ENCODE measurements around the gene CFAP65.

Gene CFAP65

DNA sequence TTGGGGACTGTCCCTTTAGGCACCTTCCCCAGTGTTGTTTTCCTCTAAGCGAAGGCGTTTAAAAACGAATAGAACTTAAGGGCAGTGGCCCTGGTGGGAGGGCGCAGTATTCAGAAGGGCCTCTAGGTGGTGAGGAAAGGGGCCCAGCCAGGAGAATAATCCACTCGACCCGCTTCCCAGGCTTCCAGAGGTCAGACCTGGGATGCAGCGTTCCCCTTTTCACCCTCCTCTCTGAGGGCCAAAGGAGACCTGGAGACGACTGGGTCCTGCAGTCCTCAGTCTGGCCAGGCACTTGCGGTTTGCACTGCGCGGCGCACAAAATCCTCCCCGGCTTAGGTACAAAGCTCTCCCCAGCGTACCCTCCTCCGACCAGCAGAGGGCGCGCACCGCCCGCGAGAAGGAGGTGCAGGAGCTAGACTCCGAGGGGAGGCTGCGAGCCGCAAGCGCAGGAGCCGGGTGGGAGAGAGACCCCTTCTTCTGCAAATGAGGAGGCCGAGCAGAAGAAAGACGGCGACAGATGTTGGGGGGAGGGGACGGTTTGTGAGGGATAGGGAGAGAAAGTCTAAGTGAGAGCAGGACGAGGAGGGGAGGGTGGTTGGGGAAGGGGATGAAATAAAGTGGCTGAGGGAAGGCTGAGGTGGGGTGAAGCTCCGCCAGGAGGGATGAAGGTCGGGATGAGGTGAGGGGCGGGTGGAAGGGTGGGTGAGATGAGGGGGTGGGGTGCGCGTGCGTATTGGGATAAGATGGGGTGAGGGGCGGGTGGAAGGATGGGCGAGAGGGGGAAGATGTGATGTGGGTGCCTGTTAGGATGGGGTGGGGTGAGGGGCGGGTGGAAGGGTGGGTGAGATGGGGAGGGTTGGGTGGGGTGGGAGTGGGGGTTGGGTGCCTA is 61.2 kb downstream of the CFAP65 start:
- peak in 46 of 51 donors; percentile 3 to 80 (median 55) for DNase-seq

DNA sequence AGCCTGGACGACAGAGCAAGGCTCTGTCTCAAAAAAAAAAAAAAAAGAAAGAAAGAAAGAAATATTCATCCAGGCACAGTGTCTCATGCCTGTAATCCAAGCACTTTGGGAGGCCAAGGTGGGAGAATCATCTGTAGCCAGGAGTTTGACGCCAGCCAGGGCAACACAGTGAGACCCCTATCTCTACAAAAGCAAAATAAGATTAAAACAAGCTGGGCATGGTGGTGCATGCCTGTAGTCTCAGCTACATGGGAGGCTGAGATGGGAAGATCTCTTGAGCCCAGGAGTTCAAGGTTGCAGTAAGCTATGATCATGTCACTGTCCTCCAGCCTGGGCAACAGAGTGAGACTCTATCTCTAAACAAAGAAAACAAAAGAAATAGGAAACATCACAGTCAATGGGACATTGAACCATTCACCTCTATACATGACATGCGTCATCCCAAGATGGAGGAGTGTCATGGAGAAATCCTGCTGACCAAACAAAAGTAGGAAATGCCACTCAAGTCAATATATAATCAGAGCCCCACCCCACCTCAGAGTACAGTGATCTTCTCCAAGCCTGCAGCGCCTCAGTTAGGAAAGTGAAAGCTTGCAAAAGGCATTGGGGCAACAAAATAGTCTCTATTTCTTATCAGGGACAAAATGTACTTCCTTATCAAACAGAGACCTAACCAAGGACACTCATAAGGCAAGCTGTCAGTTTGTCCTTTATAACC is 66.1 kb downstream of the CFAP65 start:
- DNase-seq, result no peak

DNA sequence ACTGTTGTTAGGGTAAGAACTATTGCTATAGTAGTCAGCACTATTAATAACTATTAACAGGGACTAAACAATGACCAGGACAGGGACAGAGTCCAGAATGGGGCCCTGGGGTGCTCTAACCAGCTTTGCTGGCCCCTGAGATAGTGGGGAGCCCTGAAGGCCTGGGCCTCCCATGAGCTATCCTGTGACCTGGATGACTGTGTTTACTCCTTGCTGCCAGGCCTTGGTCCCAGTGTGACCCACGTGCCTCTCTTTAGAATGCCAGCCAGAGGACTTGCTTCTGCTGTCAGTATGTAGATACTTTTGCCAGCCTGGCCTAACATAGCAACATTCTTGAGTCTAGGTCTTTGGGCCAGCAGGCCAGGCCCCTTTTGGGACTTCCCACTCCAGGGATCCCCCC is 70.4 kb downstream of the CFAP65 start:
- DNase-seq, result no peak

DNA sequence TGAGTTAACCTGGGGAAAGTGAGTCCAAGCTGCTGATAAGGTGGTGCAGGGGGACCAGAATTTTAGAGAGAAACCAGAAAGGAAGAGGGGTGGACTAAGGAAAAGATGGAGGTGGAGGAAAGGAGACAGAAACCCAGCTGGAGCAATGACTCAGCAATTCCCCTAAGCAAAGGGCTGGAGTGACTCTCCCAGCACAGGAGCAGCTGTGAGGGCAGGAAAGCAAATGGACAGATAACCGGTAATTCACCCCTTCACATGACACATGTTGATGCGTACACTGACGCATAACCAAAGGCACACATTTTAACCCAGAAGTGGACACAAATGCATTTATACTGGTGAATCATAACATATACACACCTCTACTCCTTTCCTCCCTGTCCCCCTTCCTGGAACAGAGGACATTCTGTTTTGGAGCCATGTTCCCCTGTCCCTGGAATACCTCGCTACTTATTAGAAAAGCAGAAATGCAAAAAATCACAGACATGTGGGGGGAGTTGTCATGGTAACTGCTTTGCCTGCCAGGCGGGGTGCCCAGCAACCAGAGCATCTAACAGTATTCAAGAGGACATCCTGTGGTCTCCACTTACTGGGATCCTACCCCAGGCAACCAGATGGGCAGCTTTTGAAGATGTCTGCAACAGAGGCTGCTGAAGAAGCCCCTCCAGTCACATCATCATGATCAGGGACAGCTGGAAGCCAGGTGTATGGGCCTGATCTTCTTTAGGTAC is 77.1 kb downstream of the CFAP65 start:
- peak in 5 of 51 donors; percentile 15 to 51 (median 34) for DNase-seq

DNA sequence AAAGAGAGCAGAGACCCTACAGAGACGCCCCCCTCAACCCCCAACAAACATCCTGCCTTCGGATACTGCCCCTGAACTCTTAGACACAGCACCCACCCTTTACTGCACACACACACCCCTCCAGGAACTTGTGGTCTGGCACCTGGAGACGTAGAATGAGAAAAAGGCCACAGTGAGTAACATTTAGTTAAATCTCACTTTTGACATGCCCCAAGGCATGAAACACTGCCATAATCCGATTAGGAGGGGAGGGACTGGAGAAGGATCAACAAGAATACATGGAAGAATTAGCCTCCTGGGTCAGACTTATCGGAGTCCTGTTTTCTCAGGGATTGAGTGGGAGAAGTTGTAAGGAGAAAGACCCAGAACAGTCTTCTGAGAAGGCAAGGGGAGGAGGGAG is 77.7 kb downstream of the CFAP65 start:
- no peak for DNase-seq

DNA sequence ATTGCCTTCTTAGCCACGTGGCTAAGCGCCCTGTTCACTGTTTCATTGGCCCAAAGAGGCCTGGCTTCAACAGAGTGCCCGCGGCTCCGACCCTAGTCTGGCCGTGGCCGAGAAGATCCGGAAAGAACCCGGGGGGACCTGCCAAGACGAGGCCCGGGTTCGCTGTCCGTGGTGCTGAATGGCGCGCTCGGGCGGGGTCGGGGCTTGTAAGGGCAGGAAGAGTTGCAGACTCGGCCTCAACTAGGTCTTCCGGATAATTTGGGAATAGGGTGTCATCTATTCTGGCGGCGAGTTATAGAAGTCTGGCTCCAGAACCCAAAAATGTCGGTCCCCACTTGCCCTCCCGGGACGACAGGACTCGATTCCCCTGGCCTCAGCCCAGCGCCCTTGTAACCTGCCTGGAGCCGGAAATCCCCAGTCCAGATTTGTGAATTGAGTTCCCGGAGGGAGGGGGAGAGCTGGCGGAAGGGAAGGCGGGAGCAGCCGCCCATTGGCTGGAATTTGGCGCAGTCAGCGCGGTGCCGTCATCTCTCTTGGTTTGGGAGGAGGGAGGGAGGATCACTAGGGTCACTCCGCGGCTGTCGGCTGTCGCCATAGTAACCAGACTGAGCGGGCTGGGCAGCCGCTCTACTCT is 78.3 kb downstream of the CFAP65 start:
- peak in 40 of 51 donors; percentile 5 to 84 (median 56) for DNase-seq

DNA sequence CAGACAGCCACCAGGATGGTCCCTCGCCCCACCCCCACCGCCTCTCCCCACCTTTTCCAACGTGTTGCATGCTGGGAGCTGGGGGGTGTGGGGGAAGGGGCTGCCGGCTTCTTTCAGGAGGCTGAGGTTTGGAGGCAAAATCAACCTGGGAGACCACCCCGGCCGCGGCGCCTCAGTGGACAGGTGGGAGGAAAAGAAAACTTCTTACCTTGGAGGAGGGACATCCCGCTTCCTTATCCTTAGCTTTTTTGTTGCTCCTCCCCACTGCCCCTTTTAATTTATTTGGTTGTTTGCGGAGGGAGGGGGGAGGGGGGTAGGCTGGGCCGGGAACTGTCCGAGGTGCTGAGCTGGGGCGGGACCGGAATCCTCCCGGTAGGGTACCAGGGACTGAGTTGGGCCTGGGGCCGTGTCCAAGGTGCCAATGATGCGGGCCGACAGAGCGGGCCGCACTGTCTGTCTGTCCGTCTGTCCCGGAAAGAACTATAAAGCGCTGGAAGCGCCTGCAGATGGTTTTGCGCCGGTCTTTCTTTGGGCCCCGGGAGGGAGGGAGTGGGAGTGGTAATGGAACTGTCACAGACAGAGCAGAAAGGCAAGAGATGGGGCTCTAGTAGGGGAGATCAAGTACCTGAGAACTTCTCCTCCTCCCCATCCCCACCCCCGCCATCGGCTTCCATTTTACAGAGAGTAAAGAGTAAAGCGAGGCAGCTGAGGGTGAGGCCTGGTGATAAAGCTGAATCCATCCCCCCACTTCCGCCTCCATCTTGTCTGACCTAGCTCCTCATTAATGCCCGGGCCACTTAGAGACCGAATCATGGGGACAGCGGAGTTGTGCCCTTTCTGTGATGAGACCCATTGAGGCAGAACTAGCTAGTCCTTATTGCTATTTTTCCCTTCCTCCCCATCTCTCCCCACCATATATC is 79.4 kb downstream of the CFAP65 start:
- peak in 3 of 51 donors; percentile 15 to 24 (median 24) for DNase-seq

DNA sequence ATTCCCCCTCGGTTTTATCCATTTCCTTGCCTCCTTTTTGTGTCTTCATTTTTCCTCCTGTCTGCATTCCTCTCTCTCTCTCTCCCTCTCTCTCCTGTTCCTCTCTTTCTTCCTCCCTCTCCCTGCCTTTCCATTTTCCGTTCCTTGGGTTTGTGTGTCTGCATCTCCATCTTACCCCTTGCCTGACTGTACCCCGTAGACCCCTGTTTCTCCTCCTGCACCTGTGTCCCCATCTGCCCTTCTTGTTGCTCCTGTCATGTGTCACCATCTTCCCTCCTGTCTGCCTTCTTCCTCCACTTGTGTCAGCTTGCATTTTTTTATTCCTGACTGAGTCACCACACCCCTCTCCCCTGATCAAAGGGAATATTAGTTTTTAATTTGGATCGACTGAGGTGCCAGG is 80.1 kb downstream of the CFAP65 start:
- DNase-seq, result no peak

DNA sequence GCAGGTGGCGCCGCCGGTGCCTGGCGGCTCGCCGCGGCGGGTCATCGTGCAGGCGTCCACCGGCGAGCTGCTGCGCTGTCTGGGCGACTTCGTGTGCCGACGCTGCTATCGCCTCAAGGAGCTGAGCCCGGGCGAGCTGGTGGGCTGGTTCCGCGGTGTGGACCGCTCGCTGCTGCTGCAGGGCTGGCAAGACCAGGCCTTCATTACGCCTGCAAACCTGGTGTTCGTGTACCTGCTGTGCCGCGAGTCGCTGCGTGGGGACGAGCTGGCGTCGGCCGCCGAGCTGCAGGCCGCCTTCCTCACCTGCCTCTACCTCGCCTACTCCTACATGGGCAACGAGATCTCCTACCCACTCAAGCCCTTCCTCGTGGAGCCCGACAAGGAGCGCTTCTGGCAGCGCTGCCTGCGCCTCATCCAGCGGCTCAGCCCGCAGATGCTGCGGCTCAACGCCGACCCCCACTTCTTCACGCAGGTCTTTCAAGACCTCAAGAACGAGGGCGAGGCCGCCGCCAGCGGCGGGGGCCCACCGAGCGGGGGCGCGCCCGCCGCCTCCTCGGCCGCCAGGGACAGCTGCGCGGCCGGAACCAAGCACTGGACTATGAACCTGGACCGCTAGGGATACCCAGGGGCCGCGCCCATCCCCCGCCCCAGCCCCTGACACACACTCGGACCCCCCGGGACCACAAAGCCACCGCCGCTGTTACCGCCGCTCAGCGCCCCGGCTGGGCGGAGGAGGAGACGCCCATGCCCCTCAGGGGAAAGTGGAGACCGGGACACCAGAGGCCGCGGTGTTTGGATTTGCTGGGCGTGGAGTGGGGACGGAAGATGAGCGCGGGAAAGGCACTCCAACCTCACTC is 80.8 kb downstream of the CFAP65 start:
- no peak for DNase-seq

DNA sequence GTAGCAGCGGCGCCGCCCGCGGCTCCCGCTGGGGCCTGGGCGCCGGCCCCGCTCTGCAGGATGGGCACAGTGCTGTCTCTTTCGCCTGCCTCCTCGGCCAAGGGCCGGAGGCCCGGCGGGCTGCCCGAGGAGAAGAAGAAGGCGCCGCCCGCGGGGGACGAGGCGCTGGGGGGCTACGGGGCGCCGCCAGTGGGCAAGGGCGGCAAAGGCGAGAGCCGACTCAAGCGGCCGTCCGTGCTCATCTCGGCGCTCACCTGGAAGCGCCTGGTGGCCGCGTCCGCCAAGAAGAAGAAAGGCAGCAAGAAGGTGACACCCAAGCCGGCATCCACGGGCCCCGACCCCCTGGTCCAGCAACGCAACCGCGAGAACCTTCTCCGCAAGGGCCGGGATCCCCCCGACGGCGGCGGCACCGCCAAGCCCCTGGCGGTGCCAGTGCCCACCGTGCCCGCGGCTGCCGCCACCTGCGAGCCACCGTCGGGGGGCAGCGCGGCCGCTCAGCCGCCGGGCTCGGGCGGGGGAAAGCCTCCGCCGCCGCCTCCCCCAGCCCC is 81.5 kb downstream of the CFAP65 start:
- DNase-seq, result no peak

DNA sequence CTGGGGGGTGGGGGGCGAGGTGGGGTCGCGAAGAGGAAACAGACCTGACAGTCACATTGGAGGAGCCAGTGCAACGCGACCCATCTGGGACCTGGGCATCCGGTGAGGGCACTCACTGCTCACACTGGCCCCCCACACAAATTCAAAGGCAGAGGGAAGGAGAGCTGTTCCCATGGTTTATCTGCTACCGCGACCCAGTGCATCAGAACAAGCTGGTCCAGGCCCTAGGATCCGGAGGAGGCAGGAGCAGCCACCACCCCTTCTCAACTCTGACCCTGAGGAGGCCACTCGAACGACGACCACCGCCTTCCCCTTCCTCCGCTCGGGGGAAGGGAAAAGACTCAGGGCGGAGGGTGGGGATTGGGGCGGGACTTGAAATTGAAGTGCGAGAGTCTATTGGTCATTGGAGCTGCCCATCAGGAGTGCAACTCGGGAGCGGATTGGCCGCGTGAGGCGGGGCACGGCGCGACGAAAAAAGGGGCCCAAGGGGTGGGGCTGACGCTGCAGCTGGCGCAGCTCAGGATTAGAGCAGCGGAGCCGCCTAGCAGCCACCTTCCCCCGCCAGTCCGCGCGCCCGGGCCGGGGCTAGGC is 82.1 kb downstream of the CFAP65 start, which contains the start of gene CDK5R2:
Gene CDK5R2, plus strand, starts transcription at position 526 of the 591 bp plus-strand sequence. CDS start 155 bp downstream, outside the sequence.
- peak in 47 of 51 donors; percentile 20 to 89 (median 68) for DNase-seq

DNA sequence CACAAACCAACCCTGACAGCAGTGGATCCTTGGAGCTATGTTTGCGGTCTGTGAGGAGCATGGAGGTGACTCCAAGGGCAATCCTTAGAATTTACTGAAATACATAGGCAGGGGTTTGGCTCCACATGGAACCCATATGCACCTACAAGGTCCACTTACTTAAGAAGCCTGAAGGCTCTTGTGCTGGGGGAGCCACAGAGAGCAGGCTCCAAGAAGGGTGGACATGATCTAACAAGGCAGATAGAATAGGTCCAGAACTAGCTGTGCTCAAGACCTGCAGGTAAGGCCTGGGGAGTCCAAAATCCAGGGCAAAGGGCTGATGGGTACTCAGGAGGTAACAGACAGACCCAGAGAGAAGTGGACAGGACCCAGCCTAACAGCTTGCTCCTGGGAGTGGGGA is 83.0 kb downstream of the CFAP65 start:
- no peak for DNase-seq

DNA sequence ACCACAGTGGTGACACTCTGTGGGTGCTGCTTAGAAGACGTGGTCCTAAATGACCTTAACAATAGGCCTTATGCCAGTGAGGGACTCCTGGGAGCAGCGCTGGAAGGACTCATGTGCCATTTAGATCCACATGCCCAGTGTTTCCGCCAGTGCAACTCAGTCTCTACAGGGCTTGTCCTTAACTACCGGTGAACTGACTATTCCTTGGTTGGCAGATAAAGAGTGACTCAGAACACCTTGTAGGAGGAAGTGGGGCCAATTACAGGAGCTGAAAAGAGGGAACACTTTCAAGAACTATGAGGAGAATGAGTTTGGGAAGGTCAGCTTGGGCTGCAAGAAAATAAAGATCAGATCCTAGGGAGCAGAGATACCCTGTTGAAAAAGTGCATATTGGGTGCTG is 83.6 kb downstream of the CFAP65 start:
- peak in 1 of 51 donors; percentile 10 for DNase-seq

DNA sequence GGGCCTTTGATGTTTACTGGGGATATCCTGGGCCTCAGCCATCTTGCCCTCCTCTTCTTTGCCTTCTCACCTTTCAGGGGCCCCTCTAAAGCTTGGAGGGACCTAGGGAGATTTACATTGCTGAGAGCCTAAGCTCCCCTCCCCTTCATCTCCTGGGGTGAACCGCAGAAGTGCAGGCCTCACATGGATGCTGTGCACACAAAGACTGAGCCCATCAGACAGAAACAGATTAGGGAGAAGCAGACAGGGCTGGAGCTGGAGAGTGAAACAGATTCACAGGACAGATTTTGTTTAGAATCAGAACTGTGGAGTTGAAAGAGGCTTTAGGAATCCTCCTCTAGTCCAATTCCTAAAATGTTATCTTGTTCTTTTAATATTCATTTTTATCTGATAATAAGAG is 85.3 kb downstream of the CFAP65 start:
- DNase-seq, result peak in 1 of 51 donors; percentile 2

DNA sequence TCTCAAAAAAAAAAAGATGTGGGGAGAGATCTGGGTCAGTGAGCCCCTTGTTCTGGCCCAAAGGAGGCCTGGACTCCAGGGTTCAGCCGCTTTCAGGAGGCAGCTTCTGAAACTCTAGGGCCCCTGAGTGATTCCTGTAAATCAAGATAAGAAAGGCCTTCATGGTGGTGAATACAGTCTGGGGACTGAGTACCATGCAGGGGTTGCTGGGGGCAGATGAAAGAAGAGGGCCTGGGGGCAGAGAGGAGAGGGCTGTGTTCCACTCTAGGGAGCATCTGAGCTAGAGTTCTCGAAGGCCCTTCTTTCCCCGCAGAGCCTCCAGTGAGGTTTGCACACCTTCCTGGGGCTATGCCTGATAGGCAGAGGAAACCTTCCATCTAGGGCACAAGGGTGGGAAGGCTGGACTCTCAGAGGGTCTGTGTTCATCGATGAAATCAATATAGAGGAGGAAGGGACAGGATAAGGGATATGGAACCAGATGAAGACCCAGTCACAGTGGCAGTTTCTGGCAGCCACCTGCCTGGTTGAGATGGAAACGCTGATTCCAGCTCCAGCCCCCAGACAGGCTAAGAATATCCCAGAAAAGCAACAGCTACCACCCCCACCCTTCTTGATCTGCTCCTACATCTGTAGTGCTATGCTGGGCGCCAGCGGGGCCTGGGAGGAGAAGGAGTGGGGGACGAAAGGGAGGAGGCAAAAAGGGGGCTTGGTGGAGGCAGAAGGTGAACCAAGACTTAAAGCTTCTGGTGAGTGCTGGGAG is 86.6 kb downstream of the CFAP65 start:
- DNase-seq, result peak in 5 of 51 donors; percentile 13 to 72 (median 43)

DNA sequence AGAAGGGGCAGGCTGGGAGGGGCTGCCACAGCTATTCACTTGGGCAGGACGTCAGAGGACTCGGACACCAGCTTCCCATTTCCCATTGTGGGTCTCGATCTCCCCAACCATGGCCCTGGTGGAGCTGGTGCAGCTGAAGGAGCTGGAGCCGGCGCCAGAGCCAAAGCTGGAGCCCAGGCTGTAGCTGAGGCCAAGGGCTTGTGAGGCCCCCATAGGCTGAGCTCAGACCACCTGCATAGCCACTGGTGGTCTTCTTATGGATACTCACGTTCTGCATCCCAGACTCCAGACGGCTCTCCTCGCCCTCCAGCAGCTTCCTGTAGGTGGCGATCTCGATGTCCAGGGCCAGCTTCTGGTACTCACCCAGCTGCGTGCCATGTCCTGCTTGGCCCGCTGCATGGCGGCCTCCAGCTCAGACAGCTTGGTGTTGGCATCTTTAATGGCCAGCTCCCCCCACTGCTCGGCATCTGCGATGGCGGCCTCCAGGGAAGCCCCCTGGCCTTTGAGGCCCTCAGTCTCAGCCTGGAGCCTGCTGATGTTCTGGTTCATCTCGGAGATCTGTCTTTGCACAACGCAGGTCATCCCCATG is 87.9 kb downstream of the CFAP65 start:
- DNase-seq, result no peak

Measured in hypothalamus (tissue), 51 donors.